ENCODE measurements around the gene TSR2. TPM values are rescaled to one million over a fixed set of nuclear protein-coding genes. Genes with fewer than 3 reads are reported as not detected.

The TSR2 gene
- total RNA-seq, 1 experiment from 2014 or later = 27.9 TPM

- TF ChIP-seq CTCF (IDR thresholded peaks at IDR 0.05 in 2 of 3, conservative IDR thresholded peaks at IDR 0.05 in 1 of 3; ENCODE audit: borderline replicate concordance in 1 of 3, insufficient read depth in 1 of 3, low read depth in 2 of 3, low read length in 2 of 3) (no peak), ATF3 (IDR thresholded peaks at IDR 0.05) (no peak), YY1 (IDR thresholded peaks at IDR 0.05; ENCODE audit: extremely low read depth, insufficient replicate concordance, low read depth, low read length) (no peak)
These were observed 30.0 kb downstream of the TSR2 start (continued) for GRCh38 chrX:54470054-54470760.

- DNase-seq (ENCODE audit: low read depth, low spot score) = no peak
- H4K20me1 ChIP-seq (ENCODE audit: insufficient read depth) = no peaks in the 10 kb centered on the region
- H3K9me2 ChIP-seq (ENCODE audit: insufficient read depth) = no peaks in the 10 kb centered on the region
- H3K9ac ChIP-seq (ENCODE audit: low read length) = no peak overlapping the region
- TF ChIP-seq ATF3 (IDR thresholded peaks at IDR 0.05) = no peak
- TF ChIP-seq FOSL1 (IDR thresholded peaks at IDR 0.05; ENCODE audit: low read depth) = no peak
- TF ChIP-seq JUND (IDR thresholded peaks at IDR 0.05) = 0 out of 2 replicates have a peak, but pooled peaks have one; percentile 14
- 0 out of 2 replicates have a peak, but pooled peaks have one; percentile 10 for TF ChIP-seq SP1 (IDR thresholded peaks at IDR 0.05; ENCODE audit: low read depth)
- peaks cover 5 to 15% of the 10 kb centered on the region in 2 experiments; a peak in 3 of 4 replicates for H3K4me1 ChIP-seq (ENCODE audit: control insufficient read depth in 1 of 2, insufficient read depth in 2 of 2, low read length in 2 of 2)
- H3K79me2 ChIP-seq (ENCODE audit: insufficient read depth, low read length) = no peaks in the 10 kb centered on the region
- H3K36me3 ChIP-seq (ENCODE audit: control insufficient read depth in 1 of 2, insufficient read depth in 2 of 2, low read length in 2 of 2) = no peaks in the 10 kb centered on the region
- ChIA-PET CTCF (no interaction called here), POLR2A (no interaction called here), RAD21 (ENCODE audit: low non-redundant PET in 1 of 2, low total read pairs in 2 of 2, uncharacterized antibody in 2 of 2, unreplicated experiment in 2 of 2) (no interaction called here)
- no peak overlapping the region for H3K4me3 ChIP-seq (replicated peaks in 1 of 2; ENCODE audit: low read depth in 1 of 2, low read length in 2 of 2)
- no peak overlapping the region for H2AFZ ChIP-seq (ENCODE audit: low read depth, low read length, poor library complexity, severe bottlenecking)
- peak; percentile 67 for ATAC-seq
- no peaks in the 10 kb centered on the region for H3K9me3 ChIP-seq (ENCODE audit: control insufficient read depth in 1 of 2, insufficient read depth in 1 of 2, low read depth in 1 of 2, low read length in 2 of 2)
- no peak overlapping the region for H3K27ac ChIP-seq (ENCODE audit: low read depth, low read length)
- intact Hi-C loops (cut with micrococcal nuclease) = no loop called here
- no TSS peak for BruUV-seq (replicated peaks)
- H3K27me3 ChIP-seq (ENCODE audit: insufficient read depth, low read length) = no peaks in the 10 kb centered on the region
- H3K4me2 ChIP-seq (ENCODE audit: low read length) = peak overlapping the region; percentile 25
These were observed 34.0 kb downstream of the TSR2 start for GRCh38 chrX:54473993-54474859.

All from HCT116 (cell line).